K562 (cell line): ENCODE results near the gene SMAGP. TPM values are rescaled to one million over a fixed set of nuclear protein-coding genes. Genes with fewer than 3 reads are reported as not detected.

Experiments used
- ATAC-seq: fragments of 200-7000 bp; cut with Tn5 transposase; 3 replicates; pipeline ENCODE4 v1.9.1; 2020; ENCODE audit warnings: moderate library complexity
- BruUV-seq: library from RNA; stranded (reverse); fragments of 400-500 nt; replicated peaks from 2 replicates; lab custom pipeline; 2021; lab: Mats Ljungman, UMichigan
- CTCF ChIA-PET: fragments of 300-600 bp; formaldehyde crosslinking; extraction: SDS; loops from one replicate; lab custom pipeline; 2021; ENCODE audit warnings: low intra/inter-chr PET ratio; lab: Yijun Ruan, JAX
- POLR2A ChIA-PET: fragments of 300-600, 350-650 bp; sonication (Branson Sonifier 250); formaldehyde crosslinking; extraction: SDS; loops from one replicate; lab custom pipeline; 2021; ENCODE audit warnings: antibody characterized with exemption, inconsistent platforms; lab: Yijun Ruan, JAX
- DNase-seq, 4 experiments: peaks; one replicate each; pipeline versions ENCODE4 v3.0.0 to v3.0.0-alpha.2; 2011 to 2018; ENCODE audit warnings: low spot score in 3 of 4, mixed read lengths in 3 of 4; ENCODE audit errors: extremely low read depth in 1 of 4
- FAIRE-seq: peaks from 2 replicates; lab custom pipeline; 2011; peaks lifted over from hg19 to GRCh38; lab: Jason Lieb, UNC
- H2AFZ ChIP-seq: 2 replicates; pipeline ENCODE4 v1.6.0; 2011; ENCODE audit warnings: low read depth, low read length, control low read depth, inconsistent platforms
- H3K27ac ChIP-seq: fragments of 200-600 bp; 3 replicates; pipeline ENCODE4 v1.8.0; 2011; ENCODE audit warnings: low read depth, mild to moderate bottlenecking, control low read depth, inconsistent platforms, low read length, moderate library complexity, mixed read lengths; ENCODE audit errors: extremely low read depth
- H3K27me3 ChIP-seq, 2 experiments: fragments of 300-600 bp in 1 of 2; 2 replicates in 1 of 2; 3 replicates in 1 of 2; pipeline versions ENCODE4 v1.6.0 to v1.8.0; 2011; ENCODE audit warnings: inconsistent platforms in 2 of 2, low read length in 2 of 2, mild to moderate bottlenecking in 1 of 2, mixed read lengths in 1 of 2, moderate library complexity in 1 of 2; ENCODE audit not compliant: control insufficient read depth in 2 of 2, insufficient read depth in 2 of 2
- H3K36me3 ChIP-seq: fragments of 300-600 bp; 3 replicates; pipeline ENCODE4 v1.8.0; 2011; ENCODE audit warnings: mild to moderate bottlenecking, low read length, inconsistent platforms; ENCODE audit not compliant: control insufficient read depth, insufficient read depth
- H3K4me1 ChIP-seq, 2 experiments: fragments of 200-600 bp in 1 of 2; replicated peaks in 1 of 2; 2 replicates in 1 of 2; 3 replicates in 1 of 2; pipeline versions ENCODE4 v1.5.1 to v1.8.0; 2011; ENCODE audit warnings: inconsistent platforms in 2 of 2, low read length in 2 of 2, mild to moderate bottlenecking in 1 of 2, mixed read lengths in 1 of 2, moderate library complexity in 1 of 2; ENCODE audit not compliant: control insufficient read depth in 2 of 2, insufficient read depth in 2 of 2
- H3K4me2 ChIP-seq: 2 replicates; pipeline ENCODE4 v1.6.1; 2011; ENCODE audit warnings: low read length, control low read depth, inconsistent platforms, mixed read lengths; ENCODE audit not compliant: insufficient read depth
- H3K4me3 ChIP-seq: fragments of 200-600 bp; sonication (generic), shearing (Covaris generic); 2 replicates; pipeline ENCODE4 v1.5.1; 2016; ENCODE audit warnings: control low read depth, inconsistent platforms
- H3K79me2 ChIP-seq: fragments of 200-600 bp; 3 replicates; pipeline ENCODE4 v1.8.0; 2011; ENCODE audit warnings: low read length, inconsistent platforms; ENCODE audit not compliant: control insufficient read depth, insufficient read depth
- H3K9ac ChIP-seq, 2 experiments: 2 replicates each; pipeline versions ENCODE4 v1.6.0 to v1.6.1; 2011; ENCODE audit warnings: low read depth in 2 of 2, low read length in 2 of 2, control low read depth in 1 of 2, inconsistent platforms in 1 of 2, mild to moderate bottlenecking in 1 of 2, mixed read lengths in 1 of 2; ENCODE audit not compliant: insufficient read depth in 1 of 2
- H3K9me1 ChIP-seq: one replicate; pipeline ENCODE4 v1.6.0; 2011; ENCODE audit warnings: inconsistent platforms, mild to moderate bottlenecking, low read length, moderate library complexity; ENCODE audit not compliant: control insufficient read depth, insufficient read depth
- H3K9me3 ChIP-seq: replicated peaks from 2 replicates; pipeline ENCODE4 v1.5.1; 2011; ENCODE audit warnings: low read depth, low read length, inconsistent platforms; ENCODE audit not compliant: control insufficient read depth, insufficient read depth
- H4K20me1 ChIP-seq: replicated peaks from 2 replicates; pipeline ENCODE4 v1.6.1; 2011; ENCODE audit warnings: low read length, inconsistent platforms, mixed read lengths; ENCODE audit not compliant: control insufficient read depth, insufficient read depth
- C11orf30 ChIP-seq: fragments of 450-650 bp; IDR thresholded peaks from 2 replicates; pipeline ENCODE4 v1.6.1; 2016; ENCODE audit warnings: low read depth, mild to moderate bottlenecking
- DDX20 ChIP-seq: fragments of 450-650 bp; IDR thresholded peaks from 2 replicates; pipeline ENCODE4 v1.6.1; 2016; ENCODE audit warnings: missing genetic modification characterization, low read depth, mild to moderate bottlenecking, missing compliant biosample characterization, moderate library complexity
- MYNN ChIP-seq, 2 experiments: sonication (generic); formaldehyde crosslinking in 1 of 2; IDR thresholded peaks; 2 replicates each; pipeline versions ENCODE4 v1.5.0 to v1.6.1; 2016 to 2020; ENCODE audit warnings: antibody characterized with exemption in 1 of 2, missing genetic modification reagents in 1 of 2
- U2AF2 ChIP-seq: fragments of 200-400 bp; formaldehyde crosslinking; optimal IDR thresholded peaks from 2 replicates; pipeline ENCODE3; 2017; ENCODE audit warnings: low read depth, mild to moderate bottlenecking, low read length
- ZNF12 ChIP-seq: sonication (generic); formaldehyde crosslinking; IDR thresholded peaks from 2 replicates; pipeline ENCODE4 v1.4.0; 2020; ENCODE audit warnings: mild to moderate bottlenecking, missing genetic modification reagents
- WGBS: fragments of 100-300 bp; shearing (Covaris generic); methylation state at CpG from one replicate; pipeline ENCODE4 v1.1.6; 2016; ENCODE audit warnings: low coverage, mixed read lengths; ENCODE audit not compliant: insufficient coverage; ENCODE audit errors: missing lambda C conversion rate; 5-methylcytosine and 5-hydroxymethylcytosine counted together
- in situ Hi-C: fragments of 300-500 bp; cut with MboI; formaldehyde crosslinking; loops from 4 replicates; pipeline ENCODE4 v1.15.0; 2018; ENCODE audit warnings: inconsistent platforms, mixed read lengths
- intact Hi-C: fragments of 100-400 bp; cut with micrococcal nuclease; formaldehyde crosslinking; loops from 2 replicates; pipeline ENCODE4 v1.14.2; 2022
- polyA plus RNA-seq, 8 experiments: library from polyadenylated mRNA; depleted of rRNA in 4 of 8; stranded (reverse) in 5 of 8; unstranded in 3 of 8; fragments of >200 nt; fragmentation: Nextera tagmentation in 2 of 8; fragmentation: Illumina TruSeq in 1 of 8; extraction: Ambion mirVana in 2 of 8; extraction: Trizol in 1 of 8; gene quantifications; 2 replicates each; pipeline versions ENCODE4 v1.2.1 to v1.2.3, GENCODE V29; 2011 to 2014; ENCODE audit warnings: inconsistent platforms in 1 of 8, missing spikeins in 1 of 8
- total RNA-seq, 7 experiments: library from RNA; depleted of rRNA in 6 of 7; stranded (reverse); fragments of >200 nt in 6 of 7; fragmentation: Illumina TruSeq in 2 of 7; extraction: Trizol in 2 of 7; gene quantifications; 2 replicates each; pipeline versions ENCODE4 v1.2.1 to v1.2.3, GENCODE V29; 2011 to 2021; ENCODE audit warnings: low replicate concordance in 1 of 7
- TF ChIP-seq, protein P1 (sequence below): fragments of 450-650 bp; IDR thresholded peaks from 2 replicates; pipeline ENCODE4 v1.6.1; 2016; ENCODE audit warnings: antibody characterized with exemption
- TF ChIP-seq, protein P2 (sequence below): sonication (generic); formaldehyde crosslinking; IDR thresholded peaks from 2 replicates; pipeline ENCODE4 v1.8.0; 2023; ENCODE audit warnings: missing genetic modification reagents, mild to moderate bottlenecking, borderline replicate concordance
- TF ChIP-seq, protein P3 (sequence below): fragments of 250-450 bp; sonication (Bioruptor Pico); IDR thresholded peaks from 2 replicates; pipeline ENCODE4 v1.4.0; 2020; ENCODE audit warnings: mild to moderate bottlenecking, moderate library complexity

SMAGP gene
- total and polyA plus RNA-seq, 9 of the 15 experiments (the other 6 are each of a cell fraction or from before 2014, with no cell fraction given): 23.1 to 62.3 (median 29.9) TPM

DNA sequence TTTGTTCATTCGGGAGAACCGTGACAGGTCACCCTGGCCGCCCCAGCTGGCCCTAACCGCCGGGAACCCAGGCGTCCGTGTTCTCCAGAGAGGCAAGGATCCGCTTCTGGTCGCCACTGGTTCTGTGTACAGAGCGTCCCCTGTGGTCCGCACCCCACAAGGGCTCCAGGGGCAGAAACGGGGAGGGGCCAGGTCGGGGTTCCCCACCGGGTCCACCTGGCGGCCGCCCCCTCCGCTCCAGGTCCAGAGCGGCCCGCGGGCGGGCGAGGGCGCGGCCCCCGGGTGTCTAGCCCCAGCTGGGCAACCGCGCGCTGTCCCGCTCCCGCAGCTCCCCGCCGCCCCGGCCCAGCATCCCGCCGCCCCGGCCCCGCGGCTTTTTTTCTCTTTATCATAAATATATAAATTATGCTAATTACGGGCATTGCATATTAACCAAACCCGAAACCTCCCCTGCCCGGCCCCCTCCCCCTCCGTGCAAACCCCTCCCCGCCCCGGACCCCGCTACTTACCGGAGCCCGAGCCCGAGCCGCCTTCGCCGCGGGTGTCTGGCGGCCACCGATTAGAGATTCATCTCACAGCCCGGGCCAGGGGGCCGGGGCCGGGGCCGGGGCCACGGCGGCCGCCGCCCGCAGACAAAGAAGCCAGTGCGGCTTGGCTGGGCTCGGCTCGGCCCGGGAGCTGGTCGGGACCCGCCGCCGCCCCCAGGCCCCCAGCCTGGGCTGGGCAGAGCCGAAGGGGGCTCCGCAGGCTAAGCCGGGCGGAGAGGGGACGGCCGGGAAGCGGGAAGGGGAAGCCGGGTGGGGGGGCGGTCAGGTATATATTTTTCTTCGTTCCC, 52.9 kb downstream of the SMAGP start (continued):
- TF ChIP-seq MYNN (IDR thresholded peaks at IDR 0.05) (0 out of 2 replicates have a peak, but pooled peaks have one; percentile 29), MYNN (CRISPR knock-in tag; IDR thresholded peaks at IDR 0.05) (no peak), ZNF12 (CRISPR knock-in tag) (no peak)
- TF ChIP-seq, protein P1, sequence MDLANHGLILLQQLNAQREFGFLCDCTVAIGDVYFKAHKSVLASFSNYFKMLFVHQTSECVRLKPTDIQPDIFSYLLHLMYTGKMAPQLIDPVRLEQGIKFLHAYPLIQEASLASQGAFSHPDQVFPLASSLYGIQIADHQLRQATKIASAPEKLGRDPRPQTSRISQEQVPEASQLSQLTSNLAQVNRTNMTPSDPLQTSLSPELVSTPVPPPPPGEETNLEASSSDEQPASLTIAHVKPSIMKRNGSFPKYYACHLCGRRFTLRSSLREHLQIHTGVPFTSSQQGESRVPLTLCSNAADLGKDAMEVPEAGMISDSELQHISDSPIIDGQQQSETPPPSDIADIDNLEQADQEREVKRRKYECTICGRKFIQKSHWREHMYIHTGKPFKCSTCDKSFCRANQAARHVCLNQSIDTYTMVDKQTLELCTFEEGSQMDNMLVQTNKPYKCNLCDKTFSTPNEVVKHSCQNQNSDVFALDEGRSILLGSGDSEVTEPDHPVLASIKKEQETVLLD: peak; percentile 69; the same call in 1 of the 2 replicates
- TF ChIP-seq, all 486 proteins: peak for 52

DNA sequence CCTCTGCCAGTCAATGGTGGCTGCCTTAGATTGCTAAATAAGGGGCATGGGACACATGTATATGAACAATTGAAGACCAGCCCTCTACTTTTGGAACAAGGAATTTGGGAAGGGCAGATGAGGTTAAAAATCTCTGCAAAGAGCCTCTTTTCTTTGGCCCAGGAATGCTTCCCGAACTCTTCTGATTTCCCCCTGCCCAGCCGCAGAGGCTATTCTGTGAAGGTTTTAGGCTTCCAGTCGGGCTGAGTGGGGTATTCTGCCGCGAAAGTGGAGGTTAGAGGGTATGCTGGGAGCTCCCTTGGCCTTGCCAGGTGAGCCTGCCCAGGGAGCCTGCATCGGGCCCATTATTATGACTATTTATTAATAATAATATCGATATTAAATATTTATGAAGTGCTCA, 53.6 kb downstream of the SMAGP start:
- POLR2A ChIA-PET: interaction anchor here (0.5 to 3.0 kb wide), 6 partner anchors 16 to 134 kb away, joined by 3 to 13 read pairs (median 4); partner anchors contain the start of genes CSRNP2 and DAZAP2
- TF ChIP-seq, protein P2, sequence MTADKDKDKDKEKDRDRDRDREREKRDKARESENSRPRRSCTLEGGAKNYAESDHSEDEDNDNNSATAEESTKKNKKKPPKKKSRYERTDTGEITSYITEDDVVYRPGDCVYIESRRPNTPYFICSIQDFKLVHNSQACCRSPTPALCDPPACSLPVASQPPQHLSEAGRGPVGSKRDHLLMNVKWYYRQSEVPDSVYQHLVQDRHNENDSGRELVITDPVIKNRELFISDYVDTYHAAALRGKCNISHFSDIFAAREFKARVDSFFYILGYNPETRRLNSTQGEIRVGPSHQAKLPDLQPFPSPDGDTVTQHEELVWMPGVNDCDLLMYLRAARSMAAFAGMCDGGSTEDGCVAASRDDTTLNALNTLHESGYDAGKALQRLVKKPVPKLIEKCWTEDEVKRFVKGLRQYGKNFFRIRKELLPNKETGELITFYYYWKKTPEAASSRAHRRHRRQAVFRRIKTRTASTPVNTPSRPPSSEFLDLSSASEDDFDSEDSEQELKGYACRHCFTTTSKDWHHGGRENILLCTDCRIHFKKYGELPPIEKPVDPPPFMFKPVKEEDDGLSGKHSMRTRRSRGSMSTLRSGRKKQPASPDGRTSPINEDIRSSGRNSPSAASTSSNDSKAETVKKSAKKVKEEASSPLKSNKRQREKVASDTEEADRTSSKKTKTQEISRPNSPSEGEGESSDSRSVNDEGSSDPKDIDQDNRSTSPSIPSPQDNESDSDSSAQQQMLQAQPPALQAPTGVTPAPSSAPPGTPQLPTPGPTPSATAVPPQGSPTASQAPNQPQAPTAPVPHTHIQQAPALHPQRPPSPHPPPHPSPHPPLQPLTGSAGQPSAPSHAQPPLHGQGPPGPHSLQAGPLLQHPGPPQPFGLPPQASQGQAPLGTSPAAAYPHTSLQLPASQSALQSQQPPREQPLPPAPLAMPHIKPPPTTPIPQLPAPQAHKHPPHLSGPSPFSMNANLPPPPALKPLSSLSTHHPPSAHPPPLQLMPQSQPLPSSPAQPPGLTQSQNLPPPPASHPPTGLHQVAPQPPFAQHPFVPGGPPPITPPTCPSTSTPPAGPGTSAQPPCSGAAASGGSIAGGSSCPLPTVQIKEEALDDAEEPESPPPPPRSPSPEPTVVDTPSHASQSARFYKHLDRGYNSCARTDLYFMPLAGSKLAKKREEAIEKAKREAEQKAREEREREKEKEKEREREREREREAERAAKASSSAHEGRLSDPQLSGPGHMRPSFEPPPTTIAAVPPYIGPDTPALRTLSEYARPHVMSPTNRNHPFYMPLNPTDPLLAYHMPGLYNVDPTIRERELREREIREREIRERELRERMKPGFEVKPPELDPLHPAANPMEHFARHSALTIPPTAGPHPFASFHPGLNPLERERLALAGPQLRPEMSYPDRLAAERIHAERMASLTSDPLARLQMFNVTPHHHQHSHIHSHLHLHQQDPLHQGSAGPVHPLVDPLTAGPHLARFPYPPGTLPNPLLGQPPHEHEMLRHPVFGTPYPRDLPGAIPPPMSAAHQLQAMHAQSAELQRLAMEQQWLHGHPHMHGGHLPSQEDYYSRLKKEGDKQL (CRISPR knock-in tag): no peak
- TF ChIP-seq, protein P3, sequence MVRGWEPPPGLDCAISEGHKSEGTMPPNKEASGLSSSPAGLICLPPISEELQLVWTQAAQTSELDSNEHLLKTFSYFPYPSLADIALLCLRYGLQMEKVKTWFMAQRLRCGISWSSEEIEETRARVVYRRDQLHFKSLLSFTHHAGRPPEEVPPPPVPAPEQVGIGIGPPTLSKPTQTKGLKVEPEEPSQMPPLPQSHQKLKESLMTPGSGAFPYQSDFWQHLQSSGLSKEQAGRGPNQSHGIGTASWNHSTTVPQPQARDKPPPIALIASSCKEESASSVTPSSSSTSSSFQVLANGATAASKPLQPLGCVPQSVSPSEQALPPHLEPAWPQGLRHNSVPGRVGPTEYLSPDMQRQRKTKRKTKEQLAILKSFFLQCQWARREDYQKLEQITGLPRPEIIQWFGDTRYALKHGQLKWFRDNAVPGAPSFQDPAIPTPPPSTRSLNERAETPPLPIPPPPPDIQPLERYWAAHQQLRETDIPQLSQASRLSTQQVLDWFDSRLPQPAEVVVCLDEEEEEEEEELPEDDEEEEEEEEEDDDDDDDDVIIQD (CRISPR knock-in tag): no peak
- no peak for TF ChIP-seq C11orf30
- no peak for TF ChIP-seq U2AF2
- no peak for TF ChIP-seq DDX20 (tag)

More for the DNA sequence above, 53.6 kb downstream of the SMAGP start:
- ATAC-seq: no peak
- FAIRE-seq: no peak
- Histone ChIP-seq H3K27ac (no peak overlapping the region), H3K9ac (peak overlapping the region; percentile 57 to 95; a peak in 3 of 4 replicates), H3K9me1 (no peaks in the 10 kb centered on the region), H3K4me2 (0 out of 2 replicates have a peak overlapping the region, but pooled peaks have one; percentile 1), H3K27me3 (no peaks in the 10 kb centered on the region), H3K4me3 (peak overlapping the region; percentile 71), H3K4me1 (peaks cover 17 to 18% of the 10 kb centered on the region in 2 experiments; a peak in 4 of 5 replicates), H3K9me3 (no peaks in the 10 kb centered on the region), H2AFZ (peak overlapping the region; percentile 86), H4K20me1 (no peaks in the 10 kb centered on the region), H3K79me2 (peaks cover 22% of the 10 kb centered on the region), H3K36me3 (no peaks in the 10 kb centered on the region)
- BruUV-seq: TSS peak; percentile 44
- CTCF ChIA-PET: no interaction called here
- in situ Hi-C loops (no loop called here), intact Hi-C loops (loop anchor here (1.0 kb wide), 1 partner anchor 133 kb away; the partner anchor contains the start of gene CSRNP2)
- WGBS: 45% methylated on average over 7 of the region's 7 CpGs
- no peak for DNase-seq
